Keratinocyte (primary cell): ENCODE measurements around the gene LRIG3. TPM values are rescaled to one million over a fixed set of nuclear protein-coding genes. Genes with fewer than 3 reads are reported as not detected.

Experiments used
- DNase-seq: peaks from one replicate; pipeline ENCODE4 v3.0.0-alpha.2; 2011; ENCODE audit warnings: low read depth, missing footprints, low spot score
- FAIRE-seq: peaks from 2 replicates; lab custom pipeline; 2011; peaks lifted over from hg19 to GRCh38; lab: Jason Lieb, UNC
- H2AFZ ChIP-seq: 2 replicates; pipeline ENCODE4 v1.6.0; 2012; ENCODE audit warnings: low read length, control low read depth, inconsistent platforms; ENCODE audit not compliant: control insufficient read depth
- H3K27ac ChIP-seq: 2 replicates; pipeline ENCODE4 v1.5.1; 2011; ENCODE audit warnings: low read length; ENCODE audit not compliant: control insufficient read depth, insufficient read depth
- H3K27me3 ChIP-seq: 3 replicates; pipeline ENCODE4 v1.6.0; 2011; ENCODE audit warnings: low read length; ENCODE audit not compliant: control insufficient read depth, insufficient read depth; ENCODE audit errors: extremely low read depth
- H3K36me3 ChIP-seq, 2 experiments: 2 replicates in 1 of 2; 3 replicates in 1 of 2; pipeline ENCODE4 v1.5.1; 2011; ENCODE audit warnings: low read length in 2 of 2, mild to moderate bottlenecking in 1 of 2; ENCODE audit not compliant: control insufficient read depth in 2 of 2, insufficient read depth in 2 of 2; ENCODE audit errors: extremely low read depth in 1 of 2
- H3K4me1 ChIP-seq: 3 replicates; pipeline ENCODE4 v1.5.1; 2011; ENCODE audit warnings: low read length; ENCODE audit not compliant: control insufficient read depth, insufficient read depth; ENCODE audit errors: extremely low read depth
- H3K4me2 ChIP-seq: 3 replicates; pipeline ENCODE4 v1.6.0; 2011; ENCODE audit warnings: low read depth, low read length; ENCODE audit not compliant: control insufficient read depth, insufficient read depth; ENCODE audit errors: extremely low read depth
- H3K4me3 ChIP-seq, 3 experiments: fragments of 200-600 bp in 1 of 3; sonication (generic) in 1 of 3; 2 replicates in 2 of 3; 3 replicates in 1 of 3; pipeline ENCODE4 v1.5.1; 2011 to 2016; ENCODE audit warnings: low read length in 3 of 3, mild to moderate bottlenecking in 3 of 3, control low read depth in 2 of 3, inconsistent platforms in 1 of 3, low read depth in 1 of 3, mixed read lengths in 1 of 3, mixed run types in 1 of 3, moderate library complexity in 1 of 3; ENCODE audit not compliant: control insufficient read depth in 2 of 3, insufficient read depth in 2 of 3; ENCODE audit errors: extremely low read depth in 1 of 3
- H3K79me2 ChIP-seq: 2 replicates; pipeline ENCODE4 v1.6.0; 2012; ENCODE audit warnings: low read length; ENCODE audit not compliant: control insufficient read depth, insufficient read depth
- H3K9ac ChIP-seq: 3 replicates; pipeline ENCODE4 v1.6.0; 2011; ENCODE audit warnings: low read length; ENCODE audit not compliant: control insufficient read depth, insufficient read depth; ENCODE audit errors: extremely low read depth
- H3K9me1 ChIP-seq: 3 replicates; pipeline ENCODE4 v1.6.0; 2011; ENCODE audit warnings: low read length; ENCODE audit not compliant: control insufficient read depth, insufficient read depth; ENCODE audit errors: extremely low read depth
- H3K9me3 ChIP-seq: 2 replicates; pipeline ENCODE4 v1.5.1; 2012; ENCODE audit warnings: low read depth, low read length; ENCODE audit not compliant: control insufficient read depth
- H4K20me1 ChIP-seq: 3 replicates; pipeline ENCODE4 v1.6.0; 2011; ENCODE audit warnings: low read length; ENCODE audit not compliant: control insufficient read depth, insufficient read depth; ENCODE audit errors: extremely low read depth
- EZH2 ChIP-seq: IDR thresholded peaks from one replicate; pipeline ENCODE4 v1.6.1; 2012; ENCODE audit warnings: inconsistent platforms, mild to moderate bottlenecking, low read length, moderate library complexity
- dilution Hi-C: fragments of 300-500 bp; cut with MboI; formaldehyde crosslinking; loops from one replicate; pipeline ENCODE4 v1.7.0; 2020; ENCODE audit warnings: low sequenced_read_pairs; ENCODE audit not compliant: extremely low pct_ligation_motif_present
- polyA plus RNA-seq, 5 experiments: library from polyadenylated mRNA; depleted of rRNA in 3 of 5; stranded (reverse) in 3 of 5; stranded (forward) in 1 of 5; unstranded in 1 of 5; fragments of >200 nt; gene quantifications; 1 replicate in 1 of 5; 2 replicates in 3 of 5; 3 replicates in 1 of 5; pipeline versions ENCODE4 v1.2.1 to v1.2.3, GENCODE V29; 2011 to 2012; ENCODE audit warnings: missing spikeins in 2 of 5, low read depth in 1 of 5, low replicate concordance in 1 of 5
- TF ChIP-seq, protein P1 (sequence below), 3 experiments: IDR thresholded peaks in 1 of 3; conservative IDR thresholded peaks in 1 of 3; optimal IDR thresholded peaks in 1 of 3; 2 replicates in 2 of 3; 3 replicates in 1 of 3; pipeline versions ENCODE3 to v1.5.1; 2011; ENCODE audit warnings: low read length in 3 of 3, mild to moderate bottlenecking in 3 of 3, moderate library complexity in 2 of 3, control low read depth in 1 of 3, inconsistent platforms in 1 of 3; ENCODE audit not compliant: insufficient read depth in 2 of 3; ENCODE audit errors: extremely low read depth in 1 of 3

LRIG3 gene
- polyA plus RNA-seq, 1 donor (not counting 4 experiments of a cell fraction or from before 2014, with no cell fraction given) = 30.9 TPM

DNA sequence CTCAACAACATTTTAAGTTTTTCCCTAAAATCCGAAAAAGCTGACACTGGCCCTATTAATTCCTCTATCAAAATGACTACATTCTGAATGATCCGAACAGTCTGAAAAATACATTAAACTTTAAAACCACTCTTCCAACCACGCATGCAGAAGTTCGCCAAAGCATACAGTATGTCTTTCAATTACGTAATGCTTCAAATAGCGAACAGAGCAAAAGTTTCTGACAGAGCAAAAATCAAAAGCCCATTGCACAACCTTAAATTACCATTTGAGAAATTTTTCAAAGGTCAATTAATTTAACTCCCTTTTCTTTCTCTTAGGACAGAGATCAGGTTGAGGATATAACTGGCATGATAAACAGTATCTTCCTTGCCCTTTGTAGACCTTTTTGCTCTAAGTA, 33.2 kb downstream of the LRIG3 start:
- H2AFZ ChIP-seq = no peak overlapping the region
- no peak for DNase-seq
- peaks cover 11% of the 10 kb centered on the region for H3K79me2 ChIP-seq
- peaks cover 16% of the 10 kb centered on the region for H3K4me1 ChIP-seq
- H3K9me3 ChIP-seq = no peaks in the 10 kb centered on the region
- TF ChIP-seq EZH2 = no peak
- TF ChIP-seq, protein P1, sequence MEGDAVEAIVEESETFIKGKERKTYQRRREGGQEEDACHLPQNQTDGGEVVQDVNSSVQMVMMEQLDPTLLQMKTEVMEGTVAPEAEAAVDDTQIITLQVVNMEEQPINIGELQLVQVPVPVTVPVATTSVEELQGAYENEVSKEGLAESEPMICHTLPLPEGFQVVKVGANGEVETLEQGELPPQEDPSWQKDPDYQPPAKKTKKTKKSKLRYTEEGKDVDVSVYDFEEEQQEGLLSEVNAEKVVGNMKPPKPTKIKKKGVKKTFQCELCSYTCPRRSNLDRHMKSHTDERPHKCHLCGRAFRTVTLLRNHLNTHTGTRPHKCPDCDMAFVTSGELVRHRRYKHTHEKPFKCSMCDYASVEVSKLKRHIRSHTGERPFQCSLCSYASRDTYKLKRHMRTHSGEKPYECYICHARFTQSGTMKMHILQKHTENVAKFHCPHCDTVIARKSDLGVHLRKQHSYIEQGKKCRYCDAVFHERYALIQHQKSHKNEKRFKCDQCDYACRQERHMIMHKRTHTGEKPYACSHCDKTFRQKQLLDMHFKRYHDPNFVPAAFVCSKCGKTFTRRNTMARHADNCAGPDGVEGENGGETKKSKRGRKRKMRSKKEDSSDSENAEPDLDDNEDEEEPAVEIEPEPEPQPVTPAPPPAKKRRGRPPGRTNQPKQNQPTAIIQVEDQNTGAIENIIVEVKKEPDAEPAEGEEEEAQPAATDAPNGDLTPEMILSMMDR (optimal IDR thresholded peaks at IDR 0.05 in 1 of 3, IDR thresholded peaks at IDR 0.05 in 1 of 3, conservative IDR thresholded peaks at IDR 0.05 in 1 of 3; ENCODE audit: extremely low read depth in 1 of 3, insufficient read depth in 2 of 3, low read length in 3 of 3) = no peak
- dilution Hi-C loops = no loop called here
- no peak overlapping the region for H3K4me3 ChIP-seq
- no peak for FAIRE-seq
- H3K27me3 ChIP-seq = no peaks in the 10 kb centered on the region
- no peaks in the 10 kb centered on the region for H3K9me1 ChIP-seq
- peaks cover 22 to 25% of the 10 kb centered on the region in 2 experiments for H3K36me3 ChIP-seq
- H4K20me1 ChIP-seq = no peaks in the 10 kb centered on the region
- H3K4me2 ChIP-seq = no peak overlapping the region
- no peak overlapping the region for H3K9ac ChIP-seq
- H3K27ac ChIP-seq = peak overlapping the region; percentile 74

GRCh38 chr12:58886474-58886873, 33.8 kb downstream of the LRIG3 start:
- no peak for TF ChIP-seq EZH2
- FAIRE-seq = no peak
- H4K20me1 ChIP-seq = no peaks in the 10 kb centered on the region
- no peak overlapping the region for H3K9ac ChIP-seq
- dilution Hi-C loops = no loop called here
- no peak for DNase-seq
- no peak overlapping the region for H3K4me3 ChIP-seq
- no peaks in the 10 kb centered on the region for H3K27me3 ChIP-seq
- H3K79me2 ChIP-seq = peaks cover 5% of the 10 kb centered on the region
- no peak overlapping the region for H3K4me2 ChIP-seq
- no peak overlapping the region for H3K27ac ChIP-seq
- peaks cover 26 to 29% of the 10 kb centered on the region in 2 experiments for H3K36me3 ChIP-seq
- no peak overlapping the region for H2AFZ ChIP-seq
- no peaks in the 10 kb centered on the region for H3K9me1 ChIP-seq
- peaks cover 16% of the 10 kb centered on the region for H3K4me1 ChIP-seq
- no peaks in the 10 kb centered on the region for H3K9me3 ChIP-seq

- no peak for DNase-seq
- no peak overlapping the region for H3K27ac ChIP-seq
Measured at GRCh38 chr12:58884916-58885315, 35.4 kb downstream of the LRIG3 start.

More at GRCh38 chr12:58884916-58885315, 35.4 kb downstream of the LRIG3 start:
- H3K36me3 ChIP-seq = peaks cover 28 to 39% of the 10 kb centered on the region in 2 experiments
- FAIRE-seq = no peak
- no peak overlapping the region for H2AFZ ChIP-seq
- TF ChIP-seq, protein P1 (optimal IDR thresholded peaks at IDR 0.05 in 1 of 3, IDR thresholded peaks at IDR 0.05 in 1 of 3, conservative IDR thresholded peaks at IDR 0.05 in 1 of 3; ENCODE audit: extremely low read depth in 1 of 3, insufficient read depth in 2 of 3, low read length in 3 of 3) = no peak
- no peak for TF ChIP-seq EZH2
- H3K4me2 ChIP-seq = no peak overlapping the region
- no peaks in the 10 kb centered on the region for H3K9me1 ChIP-seq
- H3K27me3 ChIP-seq = no peaks in the 10 kb centered on the region
- H3K79me2 ChIP-seq = no peaks in the 10 kb centered on the region
- no peak overlapping the region for H3K4me3 ChIP-seq
- H3K9me3 ChIP-seq = no peaks in the 10 kb centered on the region
- dilution Hi-C loops = no loop called here
- H4K20me1 ChIP-seq = no peaks in the 10 kb centered on the region
- no peak overlapping the region for H3K9ac ChIP-seq
- peaks cover 15% of the 10 kb centered on the region for H3K4me1 ChIP-seq
